ENCODE measurements around the gene SCRG1.

The SCRG1 gene

DNA sequence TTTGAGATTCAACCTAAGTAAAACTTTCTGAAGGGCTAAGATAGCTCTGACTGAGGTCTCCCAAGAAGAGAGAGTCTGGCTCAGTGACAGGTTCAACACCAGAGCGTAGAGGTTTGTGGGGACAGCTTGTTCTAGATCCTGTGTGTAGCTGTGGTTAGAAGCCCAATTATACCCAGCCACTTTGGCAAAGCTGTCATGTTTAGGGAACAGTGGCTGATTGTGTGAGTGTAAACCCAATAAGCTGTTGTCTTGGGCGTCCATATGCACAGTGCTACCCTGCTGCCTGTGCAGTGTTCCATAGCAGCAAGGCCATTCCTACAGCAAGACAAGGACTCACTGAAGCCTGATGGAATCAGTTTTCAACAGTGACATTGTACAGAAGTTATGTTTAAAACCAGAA lies 11.2 kb upstream of the SCRG1 start:
- no peak for DNase-seq

GRCh38 chr4:173405840-173406606 lies 7.1 kb upstream of the SCRG1 start:
- DNase-seq = no peak

DNA sequence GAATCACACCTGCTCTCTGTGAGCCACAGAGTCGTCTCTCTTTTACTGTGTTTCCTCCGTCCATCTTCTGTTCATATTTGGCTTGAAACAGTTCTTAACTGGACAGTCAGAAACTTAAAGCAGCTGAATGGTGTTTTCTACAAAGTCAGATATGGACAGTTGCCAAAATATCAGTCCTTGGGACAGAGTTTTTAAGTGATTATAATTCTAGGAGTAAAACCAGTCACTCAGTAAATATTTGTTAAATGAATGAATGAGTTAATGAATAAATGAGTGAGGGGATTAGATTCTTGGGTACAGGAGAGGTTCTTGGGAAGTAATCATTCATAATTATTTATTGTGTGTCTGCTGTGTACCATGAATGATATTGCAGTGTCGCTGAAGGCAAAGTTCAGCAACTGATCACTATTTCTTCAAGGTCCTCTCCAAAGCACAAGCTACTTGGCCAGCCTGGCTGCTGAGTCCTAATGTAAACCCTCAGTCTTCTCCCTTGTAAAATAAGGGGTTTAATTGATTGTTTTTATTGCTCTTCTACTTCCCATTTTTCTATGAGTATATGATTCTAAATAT lies 5.5 kb upstream of the SCRG1 start:
- DNase-seq = no peak

- DNase-seq = no peak
These were observed 4.1 kb upstream of the SCRG1 start for GRCh38 chr4:173403051-173403450.

DNA sequence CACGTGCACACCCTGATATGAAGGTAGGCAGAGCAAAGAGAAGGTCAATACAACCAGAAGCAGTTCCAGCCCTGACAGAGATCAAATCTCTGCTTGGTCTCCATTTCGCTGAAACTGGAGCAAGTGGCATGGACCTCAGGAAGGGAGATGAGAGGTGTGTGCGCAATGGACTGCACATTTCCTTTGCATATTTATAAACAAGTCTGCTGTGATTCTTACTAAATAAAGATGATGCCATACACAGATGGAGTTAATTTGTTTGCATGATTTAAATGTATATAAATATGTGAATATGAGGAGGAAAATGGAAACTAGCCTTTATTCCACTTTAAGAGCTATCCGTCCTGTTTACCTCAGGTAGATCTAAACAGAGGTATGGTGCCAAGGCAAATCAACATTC lies 2.1 kb upstream of the SCRG1 start:
- no peak for DNase-seq

GRCh38 chr4:173398220-173398619 lies 696 bp downstream of the SCRG1 start:
- DNase-seq = no peak

- no peak for DNase-seq
These were observed 1.3 kb downstream of the SCRG1 start for GRCh38 chr4:173397604-173398003.

GRCh38 chr4:173391701-173392100 lies 7.2 kb downstream of the SCRG1 start:
- DNase-seq = no peak

DNA sequence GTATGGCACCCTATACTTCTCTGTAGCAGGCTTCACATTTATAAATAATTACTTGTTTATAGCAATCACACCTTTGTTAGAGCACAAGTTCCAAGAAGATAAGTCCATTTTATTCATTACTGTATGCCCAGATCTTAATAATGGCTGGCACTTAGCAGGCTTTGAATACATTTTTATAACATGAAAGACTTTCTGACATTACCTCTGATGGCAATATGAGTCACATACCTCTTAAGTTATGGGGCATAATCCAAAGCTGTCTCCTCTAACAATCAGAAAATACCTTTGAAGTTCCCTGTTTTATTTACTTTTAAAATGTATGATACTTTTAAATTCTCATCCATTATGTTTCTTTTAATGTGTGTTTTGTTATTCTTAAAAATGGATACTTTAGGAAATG lies 12.2 kb downstream of the SCRG1 start:
- DNase-seq = no peak

GRCh38 chr4:173382349-173382748 lies 16.6 kb downstream of the SCRG1 start:
- DNase-seq = no peak

DNA sequence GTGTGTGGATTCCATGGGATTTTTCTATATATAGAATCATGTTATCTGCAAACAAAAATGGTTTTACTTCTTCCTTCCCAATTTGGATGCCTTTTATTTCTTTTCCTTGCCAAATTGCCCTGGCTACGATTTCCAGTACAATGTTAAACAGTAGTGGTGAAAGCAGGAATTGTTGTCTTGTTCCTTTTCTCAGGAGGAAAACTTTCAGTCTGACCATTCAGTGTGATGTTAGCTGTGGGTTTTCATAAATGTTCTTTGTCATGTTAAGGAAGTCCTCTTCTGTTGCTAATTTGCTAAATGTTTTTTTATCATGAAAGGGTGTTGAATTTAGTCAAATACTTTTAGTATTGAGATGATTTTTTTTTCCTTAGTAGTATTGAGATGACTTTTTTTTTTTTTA lies 17.3 kb downstream of the SCRG1 start:
- peak; percentile 22 for DNase-seq

DNA sequence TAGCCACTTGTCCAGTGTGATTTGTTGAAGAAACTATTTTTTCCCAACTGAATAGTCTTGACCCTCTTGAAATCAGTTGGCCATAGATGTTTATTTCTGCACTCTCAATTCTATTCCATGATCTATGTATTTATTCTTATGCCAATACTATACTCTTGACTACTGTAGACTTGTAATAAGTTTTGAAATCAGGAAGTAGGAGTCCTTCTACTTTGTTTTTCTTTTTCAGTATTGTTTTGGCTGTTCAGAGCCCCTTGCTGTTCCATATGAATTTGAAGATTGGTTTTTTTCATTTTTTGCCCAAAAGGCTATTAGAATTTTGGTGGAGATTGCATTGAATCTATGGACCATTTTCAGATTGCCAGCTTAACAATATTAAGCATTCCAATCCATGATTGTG lies 17.9 kb downstream of the SCRG1 start:
- DNase-seq = no peak

DNA sequence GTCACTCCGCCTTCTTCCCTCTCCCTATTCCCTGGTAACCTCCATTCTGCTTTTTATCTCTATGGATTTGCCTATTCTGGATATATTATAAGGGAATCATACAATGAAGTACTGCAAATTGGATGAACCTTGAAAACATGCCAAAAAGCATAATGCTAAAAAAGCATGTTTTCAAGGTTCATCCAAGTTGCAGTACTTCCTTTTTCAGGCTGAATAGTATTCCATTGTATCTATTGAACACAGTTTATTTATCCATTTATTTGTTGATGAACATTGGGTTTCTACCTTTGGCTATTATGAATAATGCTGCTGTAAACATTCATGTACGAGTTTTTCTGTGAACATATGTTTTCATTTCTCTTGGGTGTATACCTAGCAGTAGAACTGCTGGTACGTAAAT lies 19.0 kb downstream of the SCRG1 start:
- no peak for DNase-seq

DNA sequence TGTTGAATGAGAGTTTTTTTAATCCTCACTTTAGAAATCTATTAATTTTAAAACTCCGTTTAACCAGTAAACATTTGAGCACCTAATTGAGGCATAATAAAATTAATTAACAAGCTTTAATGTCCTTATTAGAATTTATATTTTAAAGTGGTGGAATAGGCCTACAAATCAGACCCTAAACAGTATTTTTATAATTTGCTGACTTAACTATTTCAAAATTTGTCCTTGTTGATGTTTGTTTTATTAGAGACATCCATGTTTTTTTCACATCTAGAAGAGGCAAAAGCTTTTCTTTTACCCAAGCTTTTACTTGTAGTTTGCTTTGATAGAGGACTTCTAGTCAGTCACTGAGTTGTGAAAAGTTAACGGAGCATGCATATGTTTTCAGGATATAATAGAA lies 24.3 kb downstream of the SCRG1 start:
- no peak for DNase-seq

GRCh38 chr4:173371292-173372192 lies 27.4 kb downstream of the SCRG1 start:
- peak; percentile 71 for DNase-seq

GRCh38 chr4:173370477-173371291 lies 28.2 kb downstream of the SCRG1 start, which contains the start of gene SAP30:
TSS of gene SAP30 (plus strand) at chr4:173370954. CDS start at chr4:173371183, 229 bp downstream.
- DNase-seq = peak; percentile 99

DNA sequence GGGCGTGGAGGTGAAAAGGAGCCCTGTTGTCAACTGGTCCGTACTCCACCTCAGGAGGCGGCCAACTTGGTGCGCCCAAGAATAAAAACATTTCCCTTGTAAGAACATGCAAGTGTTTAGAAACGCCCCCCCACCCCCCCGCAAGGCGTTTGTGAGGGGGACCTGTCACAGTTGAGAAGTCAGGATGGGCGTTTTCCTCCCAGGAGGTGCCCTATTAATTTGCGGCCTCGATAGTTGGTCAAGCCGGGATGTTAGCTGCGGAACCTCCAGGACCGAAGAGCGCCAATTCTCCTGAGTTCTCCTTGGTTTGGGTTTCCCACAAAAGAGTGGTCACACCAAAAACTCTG lies 28.8 kb downstream of the SCRG1 start:
- peak; percentile 42 for DNase-seq

GRCh38 chr4:173367946-173368345 lies 31.0 kb downstream of the SCRG1 start:
- DNase-seq = no peak

GRCh38 chr4:173367285-173367684 lies 31.6 kb downstream of the SCRG1 start:
- DNase-seq = no peak

GRCh38 chr4:173365359-173365996 lies 33.4 kb downstream of the SCRG1 start:
- DNase-seq = no peak

- no peak for DNase-seq
These were observed 36.2 kb downstream of the SCRG1 start for GRCh38 chr4:173362666-173363065.

- DNase-seq = no peak
These were observed 38.2 kb downstream of the SCRG1 start for GRCh38 chr4:173360587-173361221.

Measured in suppressor macrophage treated with lipopolysaccharide for 4 hours (primary cell).